Fibroblast of villous mesenchyme (primary cell): Measurements from ENCODE around the gene JAZF1. TPM values are rescaled to one million over a fixed set of nuclear protein-coding genes. Genes with fewer than 3 reads are reported as not detected.

Experiments
- DNase-seq: peaks from one replicate; pipeline ENCODE4 v3.0.0-alpha.2; 2010; ENCODE audit warnings: low read depth
- H3K4me3 ChIP-seq: 2 replicates; pipeline ENCODE4 v1.5.1; 2011; ENCODE audit warnings: low read depth, mild to moderate bottlenecking, low read length
- total RNA-seq: library from RNA; depleted of rRNA; stranded (reverse); fragments of >200 nt; gene quantifications from 2 replicates; pipeline ENCODE4 v1.2.3, GENCODE V29; 2012
- TF ChIP-seq, protein P1 (sequence below): IDR thresholded peaks from 2 replicates; pipeline ENCODE4 v1.5.1; 2012; ENCODE audit warnings: low read depth, mild to moderate bottlenecking, low read length; ENCODE audit not compliant: insufficient read depth

Gene JAZF1
- total RNA-seq, 1 donor = 38.4 TPM

DNA sequence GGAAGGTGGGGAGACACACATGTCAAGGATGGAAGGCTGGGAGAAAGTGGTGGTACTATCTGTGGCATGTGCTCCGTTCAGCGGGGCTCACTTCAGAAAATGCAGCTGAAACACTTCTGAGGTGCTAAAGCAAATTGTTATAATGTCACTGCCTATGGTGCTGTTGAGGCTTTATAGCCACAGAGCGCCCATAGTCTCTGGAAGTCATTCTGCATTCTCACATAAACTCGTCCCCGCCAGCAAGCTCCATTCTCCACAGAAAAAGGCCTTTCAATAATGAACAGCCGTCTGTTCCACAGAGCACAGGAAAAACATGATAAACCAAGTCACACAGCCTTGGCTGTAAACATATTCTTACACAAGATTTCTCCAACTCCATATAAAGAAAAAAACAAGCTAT lies 308.7 kb downstream of the JAZF1 start:
- DNase-seq = no peak
- no peak overlapping the region for H3K4me3 ChIP-seq
- TF ChIP-seq, protein P1, sequence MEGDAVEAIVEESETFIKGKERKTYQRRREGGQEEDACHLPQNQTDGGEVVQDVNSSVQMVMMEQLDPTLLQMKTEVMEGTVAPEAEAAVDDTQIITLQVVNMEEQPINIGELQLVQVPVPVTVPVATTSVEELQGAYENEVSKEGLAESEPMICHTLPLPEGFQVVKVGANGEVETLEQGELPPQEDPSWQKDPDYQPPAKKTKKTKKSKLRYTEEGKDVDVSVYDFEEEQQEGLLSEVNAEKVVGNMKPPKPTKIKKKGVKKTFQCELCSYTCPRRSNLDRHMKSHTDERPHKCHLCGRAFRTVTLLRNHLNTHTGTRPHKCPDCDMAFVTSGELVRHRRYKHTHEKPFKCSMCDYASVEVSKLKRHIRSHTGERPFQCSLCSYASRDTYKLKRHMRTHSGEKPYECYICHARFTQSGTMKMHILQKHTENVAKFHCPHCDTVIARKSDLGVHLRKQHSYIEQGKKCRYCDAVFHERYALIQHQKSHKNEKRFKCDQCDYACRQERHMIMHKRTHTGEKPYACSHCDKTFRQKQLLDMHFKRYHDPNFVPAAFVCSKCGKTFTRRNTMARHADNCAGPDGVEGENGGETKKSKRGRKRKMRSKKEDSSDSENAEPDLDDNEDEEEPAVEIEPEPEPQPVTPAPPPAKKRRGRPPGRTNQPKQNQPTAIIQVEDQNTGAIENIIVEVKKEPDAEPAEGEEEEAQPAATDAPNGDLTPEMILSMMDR = no peak

DNA sequence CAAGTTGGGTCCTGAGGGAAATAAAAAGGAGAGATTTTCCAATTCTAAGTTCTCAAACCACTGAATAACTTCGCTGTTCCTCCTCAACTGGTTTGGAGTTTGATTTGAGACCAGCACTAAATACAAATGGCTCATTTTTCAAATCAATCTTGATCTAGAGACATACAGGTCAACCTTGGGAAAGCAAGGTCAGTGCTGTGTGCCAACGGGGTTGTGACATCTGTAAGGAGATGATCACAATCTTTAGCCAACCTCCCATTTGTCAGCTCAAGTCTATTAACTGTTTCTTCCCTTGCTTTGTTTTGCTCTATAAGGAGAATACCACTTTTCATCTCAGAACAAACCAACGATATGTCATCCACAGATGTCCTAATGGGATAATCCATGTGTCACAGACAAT lies 309.5 kb downstream of the JAZF1 start:
- H3K4me3 ChIP-seq = no peak overlapping the region
- TF ChIP-seq, protein P1 = no peak
- no peak for DNase-seq

DNA sequence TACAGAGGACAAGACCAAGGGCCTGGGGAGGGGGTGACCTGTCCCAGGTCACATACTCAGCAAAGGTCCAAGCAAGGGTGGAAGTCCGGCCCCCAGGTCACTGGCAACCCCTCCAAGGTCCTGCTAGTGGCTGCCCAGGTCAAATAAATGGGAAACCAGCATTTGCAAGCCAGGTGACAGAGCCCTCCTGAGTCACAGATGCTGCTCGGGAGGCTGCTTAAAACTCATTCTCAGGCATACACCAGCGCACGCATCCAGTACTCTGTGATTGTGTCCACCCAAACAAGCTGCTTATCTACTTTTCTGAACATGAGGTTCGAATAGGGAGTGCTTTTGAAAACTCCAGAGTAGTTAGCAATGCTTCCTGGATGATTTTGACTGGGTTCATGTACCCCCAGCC lies 310.0 kb downstream of the JAZF1 start:
- no peak for DNase-seq
- H3K4me3 ChIP-seq = no peak overlapping the region
- TF ChIP-seq, protein P1 = no peak

DNA sequence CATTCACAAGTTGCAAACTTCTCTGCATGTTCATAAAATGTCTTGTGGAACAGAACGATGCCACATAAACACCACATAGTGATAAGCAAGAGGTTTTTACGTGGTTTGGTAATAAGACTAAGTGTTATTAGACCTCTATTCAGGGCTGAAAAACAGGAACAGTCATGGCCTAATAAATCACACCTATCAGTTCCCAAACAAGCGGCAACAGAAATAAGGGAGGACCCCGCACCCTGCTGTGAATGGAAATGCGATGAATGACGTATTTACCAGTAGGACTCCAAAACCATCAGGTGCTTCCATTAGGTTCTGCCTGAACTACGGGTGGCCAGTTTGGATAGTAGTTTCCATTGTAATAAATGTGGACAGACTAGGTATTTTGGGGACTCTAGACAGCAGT lies 311.5 kb downstream of the JAZF1 start:
- TF ChIP-seq, protein P1 = no peak
- H3K4me3 ChIP-seq = no peak overlapping the region
- no peak for DNase-seq

DNA sequence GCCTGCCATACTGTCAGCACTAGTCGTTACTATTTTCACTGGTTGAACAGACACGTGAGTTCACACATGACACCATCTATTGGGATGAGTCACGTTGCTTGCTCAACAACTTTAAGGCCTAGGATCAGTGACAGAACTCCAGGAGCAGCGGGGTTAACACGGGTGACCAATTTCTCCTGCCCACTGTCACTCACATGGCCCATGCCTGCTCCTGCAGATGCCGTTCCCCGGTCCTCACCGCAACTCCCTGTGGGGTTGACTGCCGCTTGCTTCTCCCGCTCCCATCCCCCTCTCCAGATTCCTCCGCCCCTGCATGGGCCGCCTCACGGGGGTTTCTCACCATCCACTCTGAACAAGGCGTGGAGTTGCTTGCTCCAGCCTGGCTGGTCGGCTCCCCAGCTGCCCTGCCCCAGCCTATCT lies 312.5 kb downstream of the JAZF1 start:
- no peak overlapping the region for H3K4me3 ChIP-seq
- peak; percentile 16 for DNase-seq
- TF ChIP-seq, protein P1 = no peak

DNA sequence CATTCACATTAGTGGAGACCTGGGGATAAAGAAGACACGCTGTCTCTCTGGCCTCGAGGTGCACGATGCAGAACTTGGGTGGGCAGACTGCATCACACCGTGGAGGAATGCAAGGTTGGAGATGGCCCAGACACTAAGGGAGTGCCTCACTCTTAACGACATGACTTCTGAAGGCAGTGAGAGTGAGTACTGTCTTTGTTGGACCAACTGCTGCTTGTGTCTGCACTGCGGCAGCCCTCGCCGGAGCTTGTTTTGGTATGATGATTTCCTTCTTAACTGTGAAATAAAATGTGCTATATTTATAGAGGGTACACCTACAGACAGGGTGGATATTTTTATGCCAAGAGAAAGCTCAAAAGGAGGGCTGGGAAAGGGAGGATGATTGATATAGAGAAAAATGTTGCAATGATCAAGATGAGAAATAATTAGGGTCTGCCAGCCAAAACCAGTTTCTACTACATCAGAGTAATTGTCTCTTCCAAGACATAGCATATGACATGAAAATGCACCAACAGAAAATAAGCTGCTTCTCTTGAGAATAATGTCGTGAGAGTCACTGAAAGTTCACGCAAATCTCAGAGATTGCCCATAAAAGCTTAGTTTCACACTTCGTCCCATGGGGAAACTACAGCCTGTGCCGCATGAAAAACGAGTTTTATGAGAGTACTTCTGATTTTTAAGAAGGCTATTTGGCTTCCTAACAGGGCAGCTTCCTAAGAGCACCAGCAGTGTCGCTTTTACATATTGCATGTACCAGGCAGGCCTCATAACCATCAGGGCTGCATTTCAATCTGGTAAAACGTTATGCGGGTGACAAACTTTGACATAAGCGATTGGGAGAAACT lies 313.5 kb downstream of the JAZF1 start:
- H3K4me3 ChIP-seq = no peak overlapping the region
- TF ChIP-seq, protein P1 = no peak
- DNase-seq = no peak
